HG02885 (cell line): ENCODE measurements around the gene GAL3ST2.
"Not testable (repeated sequence)": the region's sequence is repeated elsewhere in the genome, so short reads cannot be mapped to it uniquely, and the experiment has no call there.

Experiments used
- ATAC-seq: cut with Tn5 transposase; IDR thresholded peaks from one replicate; pipeline ENCODE4 v1.9.1; 2021; ENCODE audit warnings: mild to moderate bottlenecking; ENCODE audit not compliant: unreplicated experiment, poor library complexity

Gene GAL3ST2

GRCh38 chr2:241782053-241782452 is 5.4 kb downstream of the GAL3ST2 start:
- not testable (repeated sequence) for ATAC-seq

GRCh38 chr2:241788135-241788534 is 11.5 kb downstream of the GAL3ST2 start:
- no peak for ATAC-seq

DNA sequence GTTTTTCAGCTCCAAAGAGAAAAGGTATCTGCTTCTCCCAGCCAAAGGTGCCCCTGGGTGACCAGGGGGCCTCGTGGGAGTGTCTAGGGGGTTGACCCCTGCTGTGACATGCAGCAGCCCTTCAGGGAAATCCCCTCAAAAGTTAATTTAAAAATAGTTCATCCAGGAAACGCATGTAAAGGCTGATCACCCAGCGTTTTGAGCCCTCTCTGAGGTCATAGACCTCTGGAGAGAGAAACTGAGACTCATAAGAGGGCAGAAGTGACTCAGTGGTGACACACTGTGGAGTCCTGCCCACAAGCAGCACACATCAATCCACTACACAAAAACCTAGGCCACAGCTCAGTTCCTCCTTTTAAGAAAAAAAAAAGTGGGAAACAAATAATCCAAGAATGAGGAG is 11.9 kb downstream of the GAL3ST2 start:
- ATAC-seq, result no peak

DNA sequence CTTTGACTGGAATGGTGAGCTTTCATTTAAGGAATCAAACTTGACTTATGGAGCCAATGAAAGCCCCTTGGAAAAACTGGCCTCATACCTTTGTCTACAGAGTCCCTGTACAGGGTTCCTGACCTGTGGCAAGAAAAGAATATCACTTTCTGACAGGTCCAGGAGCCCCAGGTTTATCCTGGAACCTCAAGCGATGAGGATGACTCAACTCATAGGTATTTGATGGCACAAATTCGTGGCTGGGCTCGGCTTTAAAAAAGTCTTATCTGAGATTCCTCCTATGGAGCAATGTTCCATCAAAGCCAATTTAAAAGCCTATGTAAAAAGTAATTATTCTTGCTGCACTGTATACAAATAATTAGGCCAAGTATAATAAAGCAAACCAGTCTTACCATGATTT is 14.8 kb downstream of the GAL3ST2 start:
- ATAC-seq, result not testable (repeated sequence)

GRCh38 chr2:241793385-241793784 is 16.8 kb downstream of the GAL3ST2 start:
- no peak for ATAC-seq

- no peak for ATAC-seq
These were observed 17.7 kb downstream of the GAL3ST2 start for GRCh38 chr2:241794250-241794823.

GRCh38 chr2:241795021-241795999 is 18.7 kb downstream of the GAL3ST2 start:
- ATAC-seq, result no peak

DNA sequence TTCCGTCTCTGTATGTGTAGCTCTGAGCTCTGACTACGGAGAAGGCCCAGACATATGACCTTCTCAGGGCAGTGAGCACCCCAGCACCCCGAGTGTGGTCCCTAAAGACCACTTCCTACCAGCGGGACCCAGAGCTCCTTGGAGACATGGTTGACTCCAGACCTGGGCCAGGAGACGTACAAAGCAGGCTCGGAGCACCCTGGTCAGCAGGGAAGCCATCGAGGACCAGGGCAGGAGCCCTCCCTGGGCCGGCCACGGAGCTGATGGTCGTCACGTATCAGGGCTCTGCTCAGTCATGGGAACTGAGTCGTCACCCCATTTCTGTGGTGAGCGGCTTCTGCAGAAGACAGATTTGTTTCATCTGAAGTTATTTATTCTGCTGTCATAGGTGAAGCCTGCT is 19.6 kb downstream of the GAL3ST2 start:
- no peak for ATAC-seq

DNA sequence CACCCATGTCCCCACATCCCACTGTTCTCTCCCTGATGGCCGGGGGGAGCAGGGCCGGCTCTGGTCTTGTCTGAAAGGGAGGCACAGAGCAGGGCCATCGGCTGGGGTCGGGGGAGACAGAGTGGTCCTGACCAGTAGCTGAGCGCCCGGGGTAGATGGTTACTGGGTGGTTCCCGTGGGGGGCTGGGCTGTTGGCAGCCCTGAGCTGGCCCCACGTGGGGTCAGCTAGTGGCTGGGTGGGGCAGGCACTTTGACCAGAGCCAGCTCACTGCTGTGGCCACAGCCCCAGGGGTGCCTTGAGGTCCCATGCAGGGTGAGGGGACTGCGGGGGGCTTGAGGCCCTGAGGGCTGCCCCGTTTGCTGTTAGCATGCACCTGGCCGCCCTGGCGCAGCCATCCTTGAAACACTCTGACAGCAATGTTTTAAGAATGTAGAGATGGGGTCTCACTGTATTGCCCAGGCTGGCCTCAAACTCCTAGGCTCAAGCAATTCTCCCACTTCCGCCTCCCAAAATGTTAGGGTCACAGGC is 20.1 kb downstream of the GAL3ST2 start:
- ATAC-seq, result no peak

GRCh38 chr2:241797441-241798080 is 20.9 kb downstream of the GAL3ST2 start:
- no peak for ATAC-seq

DNA sequence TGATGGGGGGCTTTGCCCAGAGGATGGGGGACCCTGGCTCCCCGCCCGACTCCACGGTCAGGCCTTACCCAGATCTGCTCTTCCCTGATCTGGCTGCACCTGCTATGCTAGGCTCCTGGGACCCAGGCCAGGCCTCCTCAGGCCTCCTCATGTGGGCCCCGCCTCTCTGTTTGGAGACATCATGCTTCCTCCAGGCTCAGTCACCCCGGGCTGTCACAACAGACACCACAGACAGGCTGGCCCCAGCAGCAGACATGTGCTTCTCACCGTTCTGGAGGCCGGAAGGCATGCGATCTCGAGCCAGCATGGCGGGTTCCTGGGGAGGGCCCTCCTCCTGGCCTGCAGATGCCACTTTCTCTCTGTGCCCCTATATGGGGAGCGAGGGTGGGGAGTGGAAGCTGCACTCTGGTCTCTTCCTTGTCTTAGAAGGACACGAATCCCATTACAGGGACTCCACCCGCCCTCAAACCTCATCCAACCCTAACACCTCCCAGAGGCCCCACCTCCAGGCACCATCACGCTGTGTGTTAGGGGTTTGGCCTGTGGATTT is 21.5 kb downstream of the GAL3ST2 start:
- no peak for ATAC-seq

- no peak for ATAC-seq
These were observed 22.3 kb downstream of the GAL3ST2 start for GRCh38 chr2:241798631-241799521.

- no peak for ATAC-seq
These were observed 23.0 kb downstream of the GAL3ST2 start for GRCh38 chr2:241799522-241800197.

- ATAC-seq, result not testable (repeated sequence)
These were observed 23.7 kb downstream of the GAL3ST2 start for GRCh38 chr2:241800198-241800903.

DNA sequence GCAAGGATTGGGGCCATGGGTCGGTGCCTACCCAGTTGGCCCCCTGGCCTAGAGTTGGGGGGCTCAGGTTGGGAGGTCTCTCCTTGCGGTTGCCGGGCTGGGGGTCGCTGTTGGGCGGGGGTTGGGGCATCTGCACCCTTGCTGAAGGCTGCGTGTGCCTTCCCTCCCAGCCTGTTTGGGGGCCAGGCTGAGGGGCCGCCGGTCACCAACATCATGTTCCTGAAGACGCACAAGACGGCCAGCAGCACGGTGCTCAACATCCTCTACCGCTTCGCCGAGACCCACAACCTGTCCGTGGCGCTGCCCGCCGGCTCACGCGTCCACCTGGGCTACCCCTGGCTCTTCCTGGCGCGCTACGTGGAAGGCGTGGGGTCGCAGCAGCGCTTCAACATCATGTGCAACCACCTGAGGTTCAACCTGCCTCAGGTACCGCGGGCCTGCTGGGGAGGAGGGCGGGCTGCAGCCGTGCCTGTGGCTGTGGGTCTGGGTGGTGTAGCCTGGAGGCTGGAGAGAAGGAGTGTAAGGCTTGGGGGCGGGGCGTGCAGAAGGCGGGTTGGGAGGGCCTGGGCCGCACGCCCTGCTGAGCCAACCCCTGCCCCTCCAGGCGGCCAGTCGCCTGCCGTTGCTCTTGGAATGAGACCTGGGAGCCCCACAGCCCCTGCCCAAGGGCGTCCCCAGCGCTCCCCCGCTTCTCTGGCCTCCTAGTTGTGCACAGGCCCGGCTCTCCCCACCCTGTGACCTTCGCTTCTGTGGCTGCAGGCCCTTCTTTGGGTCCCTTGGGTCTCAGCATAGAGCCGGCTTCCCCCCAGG is 25.2 kb downstream of the GAL3ST2 start:
- ATAC-seq, result no peak

DNA sequence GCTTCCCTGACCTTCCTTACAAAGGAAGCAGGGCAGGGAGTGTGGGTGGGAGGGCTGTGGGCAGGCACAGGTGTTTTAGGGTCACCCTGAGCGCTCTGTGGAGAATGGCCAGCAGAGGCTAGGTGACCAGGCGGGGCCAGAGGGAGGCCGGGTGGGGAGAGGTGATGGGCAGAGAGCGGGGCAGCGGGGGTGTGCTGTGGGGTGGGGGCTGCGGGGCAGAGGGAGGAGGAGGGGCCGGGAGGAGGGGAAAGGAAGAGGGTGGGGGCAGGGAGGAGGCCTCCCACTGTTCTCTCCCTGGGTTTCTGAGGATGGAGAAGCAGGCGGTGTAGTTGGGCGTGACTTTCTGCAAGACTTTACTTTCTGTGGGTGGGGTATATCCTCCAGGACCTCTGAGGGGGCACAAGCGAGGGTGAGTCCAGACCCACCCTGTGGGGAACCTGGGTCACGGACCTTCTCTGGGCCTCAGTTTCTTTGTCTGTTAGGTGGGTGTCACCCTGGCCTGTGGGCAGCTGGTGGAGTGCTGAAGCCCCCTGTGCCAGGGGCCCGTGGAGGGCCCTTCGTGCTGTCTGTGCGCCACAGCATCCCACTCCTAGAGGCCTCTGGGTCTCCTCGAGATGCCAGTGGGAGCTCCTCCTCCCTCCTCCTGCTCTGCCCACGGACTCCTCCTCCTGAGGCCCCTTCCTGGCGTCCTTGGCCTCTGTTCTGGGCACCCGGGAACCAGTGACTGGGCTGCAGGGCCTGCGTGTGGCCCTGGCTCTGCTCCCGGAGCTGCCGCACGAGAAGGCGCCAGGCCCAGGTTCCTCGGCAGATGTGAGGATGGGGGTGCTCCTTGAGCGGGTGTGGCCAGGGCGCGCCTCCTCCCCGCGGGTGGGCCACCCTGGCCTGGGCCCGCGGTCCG is 26.0 kb downstream of the GAL3ST2 start:
- ATAC-seq, result no peak
